Stimulated activated CD8-positive, alpha-beta memory T cell treated with anti-CD3 and anti-CD28 coated beads, Interleukin-12 subunit alpha, Interleukin-12 subunit beta, amount 100 ng/mL, for 1 hour (primary cell): ENCODE results near the gene SMARCB1.

Source experiments
- DNase-seq: peaks from one replicate; pipeline ENCODE4 v3.0.0-alpha.2; 2020; ENCODE audit warnings: low read depth

Gene SMARCB1

GRCh38 chr22:23803001-23803819 is 16.4 kb downstream of the SMARCB1 start:
- no peak for DNase-seq

DNA sequence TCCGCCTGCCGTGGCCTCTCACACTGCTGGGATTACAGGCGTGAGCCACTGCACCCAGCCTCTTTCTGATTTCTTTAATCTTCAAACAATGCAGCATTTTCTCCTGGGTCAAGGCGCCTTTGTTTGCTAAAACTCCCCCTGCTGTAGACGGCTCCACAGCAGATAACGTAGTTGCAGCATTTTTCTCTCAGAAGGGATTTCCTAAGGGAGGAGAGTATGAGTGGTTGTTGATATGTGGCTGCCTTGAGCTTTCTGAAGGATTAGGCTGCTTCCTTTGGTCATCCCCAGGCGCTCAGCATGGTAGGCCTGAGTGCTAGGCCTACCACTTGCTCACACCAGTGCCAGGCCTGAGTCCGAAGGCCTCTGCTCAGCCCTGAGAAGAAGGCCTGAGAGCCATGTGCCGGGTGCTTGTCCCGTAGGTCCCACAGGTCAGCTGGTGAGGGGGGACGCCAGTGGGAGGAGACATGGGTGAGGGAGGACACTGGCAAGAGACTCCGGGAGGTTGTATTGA is 18.1 kb downstream of the SMARCB1 start:
- no peak for DNase-seq

GRCh38 chr22:23806837-23807236 is 20.1 kb downstream of the SMARCB1 start:
- no peak for DNase-seq

DNA sequence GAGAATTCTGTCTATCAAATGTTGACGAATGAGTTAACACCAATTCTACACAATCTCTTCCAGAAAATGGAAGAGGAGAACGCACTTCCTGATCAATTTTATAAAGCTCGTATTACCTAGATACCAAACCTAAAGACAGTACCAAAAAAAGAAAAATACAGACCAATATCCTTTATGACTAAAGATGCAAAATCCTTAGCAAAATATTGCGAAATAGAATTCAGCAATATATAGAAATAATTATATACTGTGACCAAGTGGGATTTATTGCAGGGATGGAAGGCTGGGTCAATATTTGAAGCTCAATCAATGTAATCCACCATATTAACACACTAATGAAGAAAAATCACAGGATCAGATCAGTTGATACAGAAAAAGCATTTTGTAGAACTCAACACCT is 25.6 kb downstream of the SMARCB1 start:
- no peak for DNase-seq

GRCh38 chr22:23815541-23816155 is 28.9 kb downstream of the SMARCB1 start:
- DNase-seq: no peak

- DNase-seq: no peak
Measured at GRCh38 chr22:23816156-23816976, 29.6 kb downstream of the SMARCB1 start.

- no peak for DNase-seq
Measured at GRCh38 chr22:23817146-23817545, 30.4 kb downstream of the SMARCB1 start.

DNA sequence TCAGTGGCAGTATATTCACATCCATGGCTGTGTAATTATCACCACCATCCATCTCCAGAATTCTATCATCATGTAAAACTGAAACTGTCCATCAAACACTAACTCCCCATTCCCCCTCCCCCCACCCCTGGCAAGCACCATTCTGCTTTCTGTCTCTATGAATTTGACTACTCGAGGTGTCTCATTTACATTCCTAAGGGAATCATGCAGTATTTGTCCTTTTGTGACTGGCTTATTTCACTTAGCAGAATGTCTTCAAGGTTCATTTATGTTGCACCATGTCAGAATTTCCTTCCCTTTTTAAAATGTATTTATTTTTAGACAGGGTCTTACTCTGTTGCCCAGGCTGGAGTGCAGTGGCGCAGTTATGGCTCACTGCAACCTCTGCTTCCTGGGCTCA is 31.8 kb downstream of the SMARCB1 start:
- DNase-seq: no peak

DNA sequence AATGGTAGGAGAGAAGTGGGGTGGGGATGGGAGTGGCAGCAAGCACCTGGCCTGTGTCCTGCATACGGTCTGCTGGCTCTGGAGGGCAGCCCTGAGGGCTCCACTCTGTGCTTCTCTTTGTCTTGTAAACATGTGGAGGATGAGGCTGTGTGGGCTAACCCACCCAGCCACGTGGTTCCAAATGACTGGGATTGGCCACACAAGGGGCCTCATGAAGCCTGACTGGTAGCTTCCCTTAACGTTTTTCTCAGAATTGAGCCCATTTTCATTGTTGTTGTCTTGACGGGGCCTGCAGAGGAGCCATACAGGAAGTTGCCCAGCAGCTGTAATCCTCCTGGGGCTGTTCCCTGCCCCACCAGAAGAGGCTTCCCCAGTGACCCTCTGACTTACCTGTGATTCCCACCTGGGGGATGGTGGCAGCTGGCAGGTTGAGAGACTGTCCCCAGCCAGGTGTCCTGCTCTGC is 34.0 kb downstream of the SMARCB1 start:
- no peak for DNase-seq

GRCh38 chr22:23822101-23822671 is 35.4 kb downstream of the SMARCB1 start:
- DNase-seq: no peak

- no peak for DNase-seq
Measured at GRCh38 chr22:23823331-23823791, 36.6 kb downstream of the SMARCB1 start.

- DNase-seq: no peak
Measured at GRCh38 chr22:23824476-23825245, 37.9 kb downstream of the SMARCB1 start.

DNA sequence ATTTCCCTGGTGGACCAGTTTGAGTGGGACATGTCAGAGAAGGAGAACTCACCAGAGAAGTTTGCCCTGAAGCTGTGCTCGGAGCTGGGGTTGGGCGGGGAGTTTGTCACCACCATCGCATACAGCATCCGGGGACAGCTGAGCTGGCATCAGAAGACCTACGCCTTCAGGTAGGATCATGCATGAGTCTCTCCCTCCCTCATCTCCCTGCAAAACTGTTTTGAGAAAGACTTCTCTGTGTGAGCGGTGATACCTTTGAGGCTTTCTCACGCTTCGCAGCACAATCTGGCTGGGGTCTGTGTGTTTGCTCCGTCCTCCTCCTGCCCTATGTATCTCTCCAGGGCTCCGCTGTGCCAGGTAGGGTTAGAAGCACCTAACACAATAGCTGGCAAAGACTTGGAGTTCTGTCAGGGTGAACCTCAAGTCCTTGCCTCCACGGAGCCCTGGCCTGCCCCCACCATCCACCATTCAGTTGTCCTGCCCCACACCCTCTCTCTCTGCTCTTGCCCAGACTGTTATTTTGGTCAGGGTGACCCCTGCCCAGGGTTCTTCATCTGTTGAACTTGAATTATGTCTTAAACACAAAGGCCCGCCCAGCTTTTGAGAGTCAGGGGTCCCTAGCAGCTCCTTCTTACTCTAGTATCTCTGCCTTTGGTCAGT is 38.6 kb downstream of the SMARCB1 start:
- DNase-seq: no peak

DNA sequence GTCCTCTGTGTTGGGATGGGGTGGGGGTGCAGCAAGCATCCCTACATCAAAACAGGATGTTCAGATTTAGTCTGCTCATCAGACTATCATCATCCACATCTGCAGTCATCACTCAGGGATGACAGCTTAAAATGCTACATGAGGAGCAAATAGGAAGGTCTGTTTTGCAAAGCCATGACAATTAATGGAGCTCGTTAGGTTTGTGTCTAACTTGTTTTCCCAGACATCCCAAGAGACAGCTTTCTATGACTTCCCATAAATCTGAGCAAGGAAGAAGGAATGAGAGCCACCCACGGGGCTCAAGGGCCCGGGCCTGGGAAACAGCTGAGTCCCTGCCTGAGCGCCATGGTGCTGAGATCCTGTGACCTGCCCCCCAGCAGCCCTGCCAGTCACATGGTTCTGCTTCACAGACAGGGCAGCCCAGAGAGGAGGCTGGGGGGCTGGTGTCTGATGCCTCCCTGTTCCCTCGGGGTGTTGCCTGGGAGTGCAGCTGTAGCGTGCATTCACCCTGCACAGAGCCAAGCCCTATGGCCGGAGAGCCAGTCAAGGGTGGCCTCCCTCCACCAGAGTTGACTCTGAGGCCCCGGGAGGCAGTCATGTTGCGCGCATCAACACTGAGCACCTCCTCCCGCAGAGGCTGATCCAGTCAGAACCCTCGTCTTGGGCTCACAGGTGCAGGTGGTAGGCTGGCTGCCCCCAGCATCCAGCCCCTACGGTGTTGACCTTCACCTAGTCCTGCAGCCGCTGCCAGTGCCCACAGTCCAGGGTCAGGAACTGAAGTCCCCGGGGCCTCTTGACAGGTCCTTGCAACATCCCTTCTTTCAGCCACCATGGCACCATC is 40.0 kb downstream of the SMARCB1 start:
- no peak for DNase-seq

- no peak for DNase-seq
Measured at GRCh38 chr22:23827351-23827995, 40.7 kb downstream of the SMARCB1 start.

DNA sequence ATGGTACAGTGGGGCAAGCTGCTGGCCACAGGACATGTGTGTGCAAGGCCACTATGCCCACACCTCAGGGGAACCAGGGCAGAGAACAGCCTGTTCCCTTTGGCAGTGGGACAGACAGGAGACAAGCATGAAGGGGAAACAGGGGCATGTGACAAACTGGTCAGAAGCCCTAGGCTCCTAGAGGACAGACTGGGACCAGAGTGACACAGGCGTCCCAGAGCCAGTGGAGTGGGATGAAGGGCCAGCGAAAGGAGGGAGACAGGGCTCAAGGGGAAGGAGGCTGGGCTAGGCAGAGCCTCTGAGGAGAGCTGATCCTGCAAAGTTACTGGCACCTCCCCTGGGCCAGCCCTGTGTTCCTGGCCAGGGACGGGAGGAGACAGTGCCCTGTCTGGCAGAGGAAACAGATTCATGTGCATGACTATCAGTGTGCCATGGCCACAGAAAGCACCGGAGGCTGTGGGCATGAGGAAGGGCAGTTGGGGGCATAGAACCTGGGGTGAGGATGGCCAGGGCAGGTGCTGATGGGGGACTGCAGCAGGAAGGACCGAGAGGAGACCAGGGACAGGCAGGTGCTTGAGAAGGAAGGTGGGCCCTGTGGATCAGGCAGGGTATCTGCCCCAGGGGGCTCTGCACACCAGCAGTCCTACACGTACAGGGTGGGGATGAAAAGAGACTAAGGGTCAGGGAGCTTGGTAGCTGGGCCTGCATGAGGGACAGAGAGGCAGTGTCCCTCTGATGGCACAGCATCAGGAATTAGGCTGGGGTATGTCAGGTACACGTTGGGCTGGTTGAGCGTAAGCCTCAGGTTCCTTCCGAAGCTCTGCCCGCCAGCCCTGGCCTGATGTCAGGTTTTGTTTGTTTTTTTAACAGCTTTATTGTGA is 42.3 kb downstream of the SMARCB1 start:
- DNase-seq: no peak

DNA sequence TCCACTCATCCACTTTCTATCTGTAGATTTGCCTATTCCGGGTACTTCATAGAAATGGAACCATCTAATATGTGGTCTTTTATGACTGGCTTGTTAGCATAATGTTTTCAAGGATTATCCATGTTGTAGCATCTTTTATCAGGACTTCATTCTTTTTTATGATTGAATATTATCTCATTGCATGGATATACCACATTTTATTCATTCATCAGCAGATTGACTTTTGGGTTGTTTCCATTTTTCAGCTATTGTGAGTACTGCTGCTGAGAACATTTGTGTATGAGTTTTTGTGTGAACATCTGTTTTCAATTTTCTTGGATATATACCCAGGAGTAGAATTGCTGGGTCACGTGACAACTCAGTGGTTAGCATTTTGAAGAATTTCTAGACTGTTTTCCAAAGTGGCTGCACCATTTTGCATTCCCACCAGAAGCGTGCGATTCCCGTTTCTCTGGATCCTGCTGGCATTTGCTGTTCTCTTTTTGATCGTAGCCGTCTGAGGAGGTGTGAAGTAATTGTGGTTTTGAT is 43.1 kb downstream of the SMARCB1 start:
- no peak for DNase-seq

GRCh38 chr22:23831261-23831660 is 44.5 kb downstream of the SMARCB1 start:
- DNase-seq: no peak
